HG02840 (cell line): ENCODE data around the gene ENOX1.

Source experiments
- ATAC-seq: cut with Tn5 transposase; IDR thresholded peaks from one replicate; pipeline ENCODE4 v1.9.1; 2021; ENCODE audit warnings: mild to moderate bottlenecking, moderate library complexity, moderate number of reproducible peaks; ENCODE audit not compliant: unreplicated experiment, low FRiP score

Gene ENOX1

DNA sequence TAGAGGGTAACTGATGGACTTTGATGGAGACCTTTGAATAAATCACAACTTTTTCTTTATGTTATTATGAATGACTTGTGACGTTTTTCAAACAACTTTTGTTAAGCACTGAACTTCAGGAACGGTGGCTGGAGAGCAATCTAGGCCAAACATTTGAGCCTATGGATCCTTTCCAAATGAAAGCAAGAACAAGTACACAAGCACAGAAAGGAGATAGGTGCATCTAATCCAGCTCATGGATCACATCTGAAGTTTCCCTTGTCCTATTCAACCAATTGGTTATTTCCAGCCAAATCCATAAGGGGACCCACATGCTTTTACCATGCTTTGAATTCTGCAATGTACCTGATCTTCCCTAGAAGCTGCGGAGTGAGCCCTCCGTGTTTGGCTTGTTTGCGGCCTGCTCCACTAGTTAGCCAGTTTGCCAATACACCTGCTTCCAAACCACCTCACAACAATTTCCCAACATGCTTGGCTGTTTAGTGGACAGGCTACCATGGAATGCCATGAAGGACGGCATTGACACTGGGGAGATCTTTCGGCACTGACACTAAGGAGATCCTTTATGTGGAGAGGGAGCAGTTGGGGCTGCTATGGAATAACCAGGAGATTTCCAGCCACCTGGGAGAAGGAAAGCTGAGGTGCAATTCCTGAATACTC lies 447.5 kb downstream of the ENOX1 start:
- ATAC-seq = no peak

DNA sequence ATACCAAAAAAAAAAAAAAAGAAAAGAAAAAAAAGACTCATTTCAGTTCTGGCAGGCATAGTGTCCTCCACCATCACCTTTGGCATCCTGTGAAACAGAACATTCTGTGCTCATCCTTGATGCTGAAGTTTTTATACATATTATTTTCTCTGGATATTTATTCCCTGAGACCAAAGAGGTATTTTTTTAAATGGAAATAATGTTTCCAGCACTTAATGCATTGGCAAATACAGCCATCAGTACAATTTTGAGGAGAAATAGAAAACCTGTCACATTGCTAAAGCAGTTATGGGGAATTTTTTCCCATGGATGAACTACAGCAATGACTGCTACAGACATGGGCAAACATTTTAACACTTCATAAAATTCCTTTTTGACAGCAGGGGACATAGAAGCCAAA lies 451.0 kb downstream of the ENOX1 start:
- ATAC-seq = no peak

GRCh38 chr13:43333176-43333575 lies 453.6 kb downstream of the ENOX1 start:
- ATAC-seq = no peak

DNA sequence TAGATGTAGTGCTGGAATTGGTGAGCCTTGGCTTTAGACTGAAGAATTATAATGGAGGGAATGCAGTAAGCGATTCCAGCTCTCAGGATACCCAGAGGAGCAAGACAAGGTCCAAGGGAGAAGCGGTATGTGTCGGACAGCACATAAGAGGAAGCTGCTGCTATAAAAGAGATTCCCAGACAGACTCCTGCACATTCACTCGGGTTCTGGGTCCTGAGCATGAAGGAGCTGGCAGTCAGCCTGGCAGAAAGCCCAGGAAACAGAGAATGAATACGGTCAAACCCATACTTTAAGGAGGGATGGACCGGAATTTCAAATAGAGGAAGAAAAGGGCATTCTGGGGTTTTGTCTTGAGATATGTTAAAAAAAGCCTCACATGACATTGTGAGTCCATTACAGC lies 455.1 kb downstream of the ENOX1 start:
- ATAC-seq = no peak

DNA sequence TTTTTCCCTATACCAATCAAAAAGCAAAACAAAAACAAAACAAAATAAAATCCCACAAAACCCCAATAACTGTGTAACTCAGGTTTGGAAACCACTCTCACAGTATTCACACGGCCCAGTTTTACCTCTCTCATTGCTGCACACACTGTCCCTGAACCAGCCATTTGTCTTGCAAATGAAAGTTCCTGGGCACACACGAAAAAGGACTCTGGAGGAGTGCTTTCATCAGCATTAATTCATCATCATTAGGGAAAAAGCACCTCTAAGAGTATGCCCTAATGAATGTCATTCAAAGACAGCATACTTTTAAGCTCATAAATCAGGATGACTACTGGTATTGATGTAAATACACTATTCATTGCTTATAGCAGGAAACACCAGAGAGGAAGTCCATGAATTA lies 457.1 kb downstream of the ENOX1 start:
- no peak for ATAC-seq

GRCh38 chr13:43328907-43329306 lies 457.9 kb downstream of the ENOX1 start:
- no peak for ATAC-seq

- ATAC-seq = no peak
These were observed 460.7 kb downstream of the ENOX1 start for GRCh38 chr13:43326100-43326499.

DNA sequence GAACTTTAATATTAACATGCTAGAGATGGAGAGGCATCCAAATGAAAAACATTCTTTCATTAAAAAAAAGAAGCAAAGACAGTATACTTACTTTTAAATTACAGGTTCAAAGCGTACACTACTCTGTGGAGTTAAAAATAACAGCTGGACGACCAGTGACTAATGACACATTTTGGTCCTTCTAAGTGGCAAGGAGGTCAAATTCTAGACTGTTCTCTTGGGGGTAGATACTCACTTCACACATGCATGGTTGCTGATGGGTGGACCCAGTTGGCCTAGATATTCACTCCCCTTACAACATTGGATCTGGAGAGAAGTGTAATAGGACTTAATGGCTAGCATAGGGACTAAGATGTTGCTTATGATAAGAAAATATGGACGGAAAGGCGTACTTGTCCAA lies 461.1 kb downstream of the ENOX1 start:
- ATAC-seq = no peak

- ATAC-seq = no peak
These were observed 462.6 kb downstream of the ENOX1 start for GRCh38 chr13:43324129-43324528.

GRCh38 chr13:43319617-43320444 lies 466.9 kb downstream of the ENOX1 start:
- no peak for ATAC-seq

GRCh38 chr13:43316946-43317353 lies 469.8 kb downstream of the ENOX1 start:
- no peak for ATAC-seq

DNA sequence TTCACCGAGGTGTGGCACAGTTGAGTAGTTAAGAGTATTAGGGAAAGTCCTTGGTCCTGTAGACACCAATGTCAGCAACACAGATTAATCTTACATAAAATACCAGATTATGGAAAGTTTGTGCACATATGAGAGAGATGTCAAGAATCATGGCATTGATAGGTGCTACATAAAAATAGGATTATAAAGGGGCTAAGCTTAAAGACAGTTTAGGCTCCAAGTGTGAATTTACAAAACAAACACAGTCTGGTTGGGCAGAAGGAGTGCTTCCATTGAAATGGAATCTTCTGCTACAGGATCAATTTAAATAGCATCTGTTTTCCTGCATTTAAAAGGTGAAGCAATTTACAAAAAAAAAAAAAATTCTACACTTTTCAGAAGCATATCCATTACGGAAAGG lies 470.5 kb downstream of the ENOX1 start:
- ATAC-seq = no peak

DNA sequence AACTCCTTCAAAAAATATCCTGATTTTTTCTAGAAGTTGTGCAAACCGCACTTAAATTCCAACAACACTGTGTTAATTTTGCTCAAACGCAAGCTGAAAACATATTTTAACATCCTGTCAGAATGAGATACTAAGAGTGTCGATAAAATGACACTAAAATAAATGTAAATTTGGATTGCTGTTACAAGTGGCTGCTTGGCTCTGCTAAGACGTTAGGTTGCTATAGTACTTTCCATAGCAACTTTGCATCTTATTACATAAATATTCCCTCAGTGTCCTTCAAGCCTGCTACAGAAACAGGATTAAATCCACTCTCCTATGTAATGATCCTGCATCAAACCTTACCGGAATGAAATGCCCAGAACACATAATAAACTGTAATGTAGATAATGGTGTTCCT lies 471.2 kb downstream of the ENOX1 start:
- ATAC-seq = no peak

GRCh38 chr13:43309311-43309710 lies 477.5 kb downstream of the ENOX1 start:
- no peak for ATAC-seq

- no peak for ATAC-seq
These were observed 478.8 kb downstream of the ENOX1 start for GRCh38 chr13:43307921-43308433.

DNA sequence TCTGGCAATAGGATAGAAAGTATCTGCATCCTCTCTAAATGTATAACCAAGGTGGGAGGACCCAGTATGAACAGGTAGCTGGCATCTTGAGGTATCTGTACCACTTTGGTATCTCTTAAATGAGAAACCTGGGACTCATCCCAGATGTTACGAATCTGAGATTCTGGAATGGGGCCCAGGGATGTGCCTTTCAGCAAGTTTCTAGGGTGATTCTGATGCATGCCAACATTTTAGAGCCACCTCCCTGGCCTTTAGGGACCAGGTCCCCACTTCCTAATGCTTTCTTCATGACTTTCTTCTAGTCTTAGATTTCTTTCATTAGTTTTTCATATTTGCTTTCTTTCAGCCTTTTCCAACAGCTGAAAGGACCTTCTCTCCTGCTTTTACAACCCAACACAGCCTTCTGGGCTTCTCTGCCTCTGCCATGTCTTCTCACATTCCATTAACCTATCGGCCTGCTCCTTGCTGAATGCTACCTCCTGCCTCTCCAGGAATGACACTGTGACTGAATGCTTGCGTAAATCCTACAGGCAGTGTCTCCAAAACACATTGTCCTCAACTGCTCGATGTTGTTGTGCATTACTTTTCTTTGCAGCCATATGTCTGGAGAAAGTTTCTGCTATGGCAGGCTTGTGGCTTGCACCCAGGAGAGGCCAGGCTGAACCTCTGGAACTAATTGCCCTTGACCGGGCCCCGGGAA lies 479.4 kb downstream of the ENOX1 start:
- ATAC-seq = no peak

DNA sequence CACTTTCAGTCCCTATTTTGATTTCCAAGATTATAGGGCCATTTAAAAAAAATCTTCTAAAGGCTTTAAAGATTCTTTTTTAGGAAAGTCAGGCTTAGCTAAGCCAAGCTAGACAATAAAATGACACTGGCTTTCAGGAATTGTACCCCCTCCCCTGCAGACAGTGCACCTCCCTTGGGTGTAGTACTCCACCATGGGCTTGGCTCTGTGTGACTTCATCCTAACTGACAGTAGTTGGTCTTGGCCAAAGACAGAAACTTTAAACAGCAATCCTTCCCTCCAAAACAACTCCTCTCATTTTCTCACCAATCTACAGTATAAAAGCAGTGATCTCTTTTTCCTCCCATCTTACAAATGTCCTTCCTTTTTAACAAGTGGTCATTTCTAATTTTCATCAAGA lies 480.4 kb downstream of the ENOX1 start:
- ATAC-seq = no peak

- no peak for ATAC-seq
These were observed 481.4 kb downstream of the ENOX1 start for GRCh38 chr13:43305416-43305815.

GRCh38 chr13:43304945-43305344 lies 481.8 kb downstream of the ENOX1 start:
- no peak for ATAC-seq

- ATAC-seq = no peak
These were observed 482.3 kb downstream of the ENOX1 start for GRCh38 chr13:43304449-43304848.

DNA sequence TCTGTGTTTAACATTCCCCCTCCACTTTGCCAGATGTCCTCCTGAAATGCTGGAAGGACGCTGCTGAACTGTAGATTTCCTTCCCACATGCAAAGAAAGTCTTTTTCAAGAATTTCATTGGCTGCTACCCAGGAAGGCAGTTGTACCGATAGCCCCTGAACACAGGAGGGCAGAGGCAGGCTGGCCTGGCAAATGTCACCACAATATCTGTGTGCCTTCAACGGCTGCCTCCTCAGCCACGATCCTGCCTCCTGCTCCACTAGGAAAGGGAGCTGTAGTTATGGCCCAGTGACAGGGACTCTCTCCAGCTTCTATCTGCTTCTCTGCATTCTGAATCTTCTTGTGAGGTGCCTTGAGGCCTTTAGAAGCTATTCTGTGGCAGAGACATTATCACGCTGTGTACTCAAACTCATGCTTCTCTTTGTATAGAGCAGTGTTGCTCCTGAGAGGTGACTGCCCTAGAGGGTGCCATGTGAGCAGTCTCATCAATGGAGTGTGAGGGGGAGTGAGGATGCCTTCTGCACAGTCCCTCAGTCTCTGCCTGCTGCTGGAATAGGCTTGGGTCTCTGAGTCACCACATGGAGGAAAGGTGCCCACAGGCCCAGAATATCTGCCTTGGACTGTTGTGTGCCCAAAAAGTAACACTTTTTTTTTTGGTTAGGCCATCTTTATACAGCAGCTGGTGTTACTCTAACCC lies 483.6 kb downstream of the ENOX1 start:
- ATAC-seq = no peak
